HG03439 (cell line): ENCODE results near the gene LMBR1L.
A peak's percentile ranks its signal among the peaks of the same experiment; 100 is the strongest.
"Not testable (repeated sequence)": the region's sequence is repeated elsewhere in the genome, so short reads cannot be mapped to it uniquely, and the experiment has no call there.

Experiments used
- ATAC-seq: cut with Tn5 transposase; IDR thresholded peaks from one replicate; pipeline ENCODE4 v1.9.1; 2021; ENCODE audit warnings: mild to moderate bottlenecking, moderate library complexity; ENCODE audit not compliant: unreplicated experiment

The LMBR1L gene

GRCh38 chr12:49110464-49111155 is at the start of gene LMBR1L:
TSS of gene LMBR1L (minus strand) at chr12:49110847. CDS start at chr12:49110555, 292 bp downstream.
- ATAC-seq: peak; percentile 98

- ATAC-seq: no peak
Observed at GRCh38 chr12:49160399-49160798, 49.8 kb upstream of the LMBR1L start.

GRCh38 chr12:49154221-49154620 is 43.6 kb upstream of the LMBR1L start:
- no peak for ATAC-seq

- ATAC-seq: no peak
Observed at GRCh38 chr12:49147384-49147783, 36.7 kb upstream of the LMBR1L start.

- no peak for ATAC-seq
Observed at GRCh38 chr12:49146406-49146805, 35.8 kb upstream of the LMBR1L start.

- no peak for ATAC-seq
Observed at GRCh38 chr12:49144384-49144783, 33.7 kb upstream of the LMBR1L start.

GRCh38 chr12:49138999-49139398 is 28.4 kb upstream of the LMBR1L start:
- no peak for ATAC-seq

GRCh38 chr12:49138587-49138986 is 27.9 kb upstream of the LMBR1L start:
- ATAC-seq: no peak

- ATAC-seq: no peak
Observed at GRCh38 chr12:49137476-49137875, 26.8 kb upstream of the LMBR1L start.

GRCh38 chr12:49136997-49137396 is 26.4 kb upstream of the LMBR1L start:
- not testable (repeated sequence) for ATAC-seq

GRCh38 chr12:49133590-49133989 is 22.9 kb upstream of the LMBR1L start:
- ATAC-seq: no peak

GRCh38 chr12:49133014-49133413 is 22.4 kb upstream of the LMBR1L start:
- ATAC-seq: no peak

- ATAC-seq: peak; percentile 3
Observed at GRCh38 chr12:49131894-49132461, 21.3 kb upstream of the LMBR1L start.

- peak; percentile 68 for ATAC-seq
Observed at GRCh38 chr12:49131051-49131893, 20.6 kb upstream of the LMBR1L start, which contains the start of gene TUBA1B. TSS of gene TUBA1B (minus strand) at chr12:49131395. CDS start at chr12:49131300, 95 bp downstream.

- ATAC-seq: peak; percentile 61
Observed at GRCh38 chr12:49130151-49131050, 19.8 kb upstream of the LMBR1L start.

GRCh38 chr12:49129332-49130150 is 18.9 kb upstream of the LMBR1L start:
- no peak for ATAC-seq

GRCh38 chr12:49127971-49128370 is 17.3 kb upstream of the LMBR1L start:
- not testable (repeated sequence) for ATAC-seq

GRCh38 chr12:49126852-49127763 is 16.5 kb upstream of the LMBR1L start:
- ATAC-seq: no peak
